ENCODE results near the gene ZFR2. TPM values are rescaled to one million over a fixed set of nuclear protein-coding genes. Genes with fewer than 3 reads are reported as not detected.

The ZFR2 gene
- polyA plus RNA-seq, 1 of the 3 experiments (the other 2 are of a cell fraction), result 0.44 TPM

DNA sequence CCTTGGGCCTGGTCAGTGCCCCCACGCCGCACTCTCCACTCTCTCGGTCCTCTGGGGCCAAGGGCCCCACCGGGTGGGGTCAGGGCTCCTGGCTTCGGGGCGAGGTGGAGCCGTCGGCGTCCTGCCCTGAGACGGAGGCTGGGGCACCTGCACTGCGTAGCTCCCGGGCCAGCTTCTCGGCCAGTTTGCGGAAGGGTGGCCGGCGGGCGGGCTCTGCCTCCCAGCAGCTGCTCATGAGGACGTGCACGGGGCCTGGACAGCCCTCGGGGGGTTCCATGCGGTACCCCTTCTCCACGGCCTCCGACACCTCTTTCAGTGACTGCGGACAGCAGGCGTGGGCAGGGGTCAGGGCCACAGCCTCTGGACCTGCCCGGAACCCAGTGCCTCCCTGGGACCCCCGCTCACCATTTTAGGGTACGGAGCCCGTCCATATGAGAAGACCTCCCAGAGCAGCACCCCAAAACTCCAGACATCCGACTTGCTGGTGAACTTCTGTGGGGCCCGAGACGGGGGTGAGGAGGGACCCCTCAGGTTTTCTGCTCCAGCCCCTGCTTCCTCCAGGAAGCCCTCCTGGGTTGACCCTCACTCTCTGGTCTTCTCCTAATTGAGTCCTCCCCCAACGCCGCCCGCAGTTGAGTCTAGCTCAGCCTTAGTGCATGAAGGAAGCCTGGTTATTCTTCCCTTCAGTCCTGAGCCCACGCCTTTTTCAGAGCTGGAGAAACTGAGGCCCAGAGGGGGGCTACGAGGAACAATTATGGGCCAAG is 90.6 kb downstream of the ZFR2 start:
- 25% methylated on average over 14 of the region's 37 CpGs for WGBS (ENCODE audit: low lambda C conversion rate)
- H3K9me2 ChIP-seq, result no peaks in the 10 kb centered on the region

DNA sequence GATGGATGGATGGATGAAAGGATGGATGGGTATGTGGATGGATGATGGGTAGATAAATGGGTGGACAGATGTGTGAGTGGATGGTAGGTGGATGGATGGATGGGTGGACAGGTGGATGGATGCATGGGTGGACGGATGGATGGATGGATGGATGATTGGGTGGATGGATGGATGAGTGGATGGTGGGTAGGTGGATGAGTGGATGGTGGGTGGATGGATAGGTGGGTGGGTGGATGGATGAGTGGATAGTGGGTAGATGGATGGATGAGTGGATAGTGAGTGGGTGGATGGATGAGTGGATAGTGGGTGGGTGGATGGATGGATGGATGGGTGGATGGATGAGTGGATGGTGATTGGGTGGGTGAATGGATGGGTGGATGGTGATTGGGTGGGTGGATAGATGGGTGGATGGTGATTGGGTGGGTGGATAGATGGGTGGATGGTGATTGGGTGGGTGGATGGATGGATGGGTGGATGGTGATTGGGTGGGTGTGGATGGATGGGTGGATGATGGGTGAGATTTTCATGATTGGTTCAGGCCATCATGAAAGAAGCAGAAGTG is 92.3 kb downstream of the ZFR2 start:
- WGBS (ENCODE audit: low lambda C conversion rate), result 66% methylated on average over 1 of the region's 1 CpG
- Histone ChIP-seq H4K20me1 (ENCODE audit: insufficient read depth) (no peaks in the 10 kb centered on the region), H3K9me2 (no peaks in the 10 kb centered on the region), H3K4me2 (no peak overlapping the region), H3K9me3 (0 out of 2 replicates have a peak, but pooled peaks cover 2% of the 10 kb centered on the region), H3K27me3 (ENCODE audit: insufficient read depth) (peaks cover 22% of the 10 kb centered on the region), H3K4me3 (ENCODE audit: low read depth in 2 of 2, low read length in 1 of 2) (no peak overlapping the region), H3K79me2 (ENCODE audit: insufficient read depth) (no peaks in the 10 kb centered on the region), H2AFZ (ENCODE audit: low read depth) (no peak overlapping the region), H3K27ac (ENCODE audit: low read depth in 2 of 2, low read length in 1 of 2) (no peak overlapping the region), H3K9ac (no peak overlapping the region), H3K36me3 (replicated peaks in 1 of 2; ENCODE audit: control insufficient read depth in 1 of 2, insufficient read depth in 2 of 2, low read length in 1 of 2) (no peaks in the 10 kb centered on the region), H3F3A (replicated peaks; ENCODE audit: insufficient read depth) (no peaks in the 10 kb centered on the region), H3K4me1 (ENCODE audit: control insufficient read depth in 1 of 2, insufficient read depth in 2 of 2, low read depth in 1 of 2, low read length in 1 of 2) (no peaks in the 10 kb centered on the region)
- no peak for DNase-seq
- CTCF ChIA-PET, result no interaction called here
- POLR2A ChIA-PET, result no interaction called here
- TF ChIP-seq RAD21 (IDR thresholded peaks at IDR 0.05; ENCODE audit: low read length) (no peak), NFIC (IDR thresholded peaks at IDR 0.05; ENCODE audit: borderline replicate concordance) (no peak), SIN3A (IDR thresholded peaks at IDR 0.05; ENCODE audit: borderline replicate concordance, low read depth, low read length) (no peak), RXRA (IDR thresholded peaks at IDR 0.05; ENCODE audit: borderline replicate concordance, low read depth) (no peak), ELF1 (IDR thresholded peaks at IDR 0.05) (no peak), GATA2 (CRISPR knock-in tag; IDR thresholded peaks at IDR 0.05) (no peak), RCOR1 (IDR thresholded peaks at IDR 0.05; ENCODE audit: low read length) (no peak), POLR2AphosphoS5 (IDR thresholded peaks at IDR 0.05; ENCODE audit: low read depth, low read length) (no peak), FOSL2 (IDR thresholded peaks at IDR 0.05; ENCODE audit: borderline replicate concordance, low read depth) (no peak), NRF1 (IDR thresholded peaks at IDR 0.05; ENCODE audit: low read depth, low read length) (no peak)
- TF ChIP-seq, protein P1, sequence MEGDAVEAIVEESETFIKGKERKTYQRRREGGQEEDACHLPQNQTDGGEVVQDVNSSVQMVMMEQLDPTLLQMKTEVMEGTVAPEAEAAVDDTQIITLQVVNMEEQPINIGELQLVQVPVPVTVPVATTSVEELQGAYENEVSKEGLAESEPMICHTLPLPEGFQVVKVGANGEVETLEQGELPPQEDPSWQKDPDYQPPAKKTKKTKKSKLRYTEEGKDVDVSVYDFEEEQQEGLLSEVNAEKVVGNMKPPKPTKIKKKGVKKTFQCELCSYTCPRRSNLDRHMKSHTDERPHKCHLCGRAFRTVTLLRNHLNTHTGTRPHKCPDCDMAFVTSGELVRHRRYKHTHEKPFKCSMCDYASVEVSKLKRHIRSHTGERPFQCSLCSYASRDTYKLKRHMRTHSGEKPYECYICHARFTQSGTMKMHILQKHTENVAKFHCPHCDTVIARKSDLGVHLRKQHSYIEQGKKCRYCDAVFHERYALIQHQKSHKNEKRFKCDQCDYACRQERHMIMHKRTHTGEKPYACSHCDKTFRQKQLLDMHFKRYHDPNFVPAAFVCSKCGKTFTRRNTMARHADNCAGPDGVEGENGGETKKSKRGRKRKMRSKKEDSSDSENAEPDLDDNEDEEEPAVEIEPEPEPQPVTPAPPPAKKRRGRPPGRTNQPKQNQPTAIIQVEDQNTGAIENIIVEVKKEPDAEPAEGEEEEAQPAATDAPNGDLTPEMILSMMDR (IDR thresholded peaks at IDR 0.05), result no peak
- TF ChIP-seq, protein P2, sequence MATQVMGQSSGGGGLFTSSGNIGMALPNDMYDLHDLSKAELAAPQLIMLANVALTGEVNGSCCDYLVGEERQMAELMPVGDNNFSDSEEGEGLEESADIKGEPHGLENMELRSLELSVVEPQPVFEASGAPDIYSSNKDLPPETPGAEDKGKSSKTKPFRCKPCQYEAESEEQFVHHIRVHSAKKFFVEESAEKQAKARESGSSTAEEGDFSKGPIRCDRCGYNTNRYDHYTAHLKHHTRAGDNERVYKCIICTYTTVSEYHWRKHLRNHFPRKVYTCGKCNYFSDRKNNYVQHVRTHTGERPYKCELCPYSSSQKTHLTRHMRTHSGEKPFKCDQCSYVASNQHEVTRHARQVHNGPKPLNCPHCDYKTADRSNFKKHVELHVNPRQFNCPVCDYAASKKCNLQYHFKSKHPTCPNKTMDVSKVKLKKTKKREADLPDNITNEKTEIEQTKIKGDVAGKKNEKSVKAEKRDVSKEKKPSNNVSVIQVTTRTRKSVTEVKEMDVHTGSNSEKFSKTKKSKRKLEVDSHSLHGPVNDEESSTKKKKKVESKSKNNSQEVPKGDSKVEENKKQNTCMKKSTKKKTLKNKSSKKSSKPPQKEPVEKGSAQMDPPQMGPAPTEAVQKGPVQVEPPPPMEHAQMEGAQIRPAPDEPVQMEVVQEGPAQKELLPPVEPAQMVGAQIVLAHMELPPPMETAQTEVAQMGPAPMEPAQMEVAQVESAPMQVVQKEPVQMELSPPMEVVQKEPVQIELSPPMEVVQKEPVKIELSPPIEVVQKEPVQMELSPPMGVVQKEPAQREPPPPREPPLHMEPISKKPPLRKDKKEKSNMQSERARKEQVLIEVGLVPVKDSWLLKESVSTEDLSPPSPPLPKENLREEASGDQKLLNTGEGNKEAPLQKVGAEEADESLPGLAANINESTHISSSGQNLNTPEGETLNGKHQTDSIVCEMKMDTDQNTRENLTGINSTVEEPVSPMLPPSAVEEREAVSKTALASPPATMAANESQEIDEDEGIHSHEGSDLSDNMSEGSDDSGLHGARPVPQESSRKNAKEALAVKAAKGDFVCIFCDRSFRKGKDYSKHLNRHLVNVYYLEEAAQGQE (IDR thresholded peaks at IDR 0.05; ENCODE audit: low read depth, low read length), result no peak

More for the DNA sequence above, 90.6 kb downstream of the ZFR2 start:
- no peak for DNase-seq
- H3K36me3 ChIP-seq (replicated peaks in 1 of 2; ENCODE audit: control insufficient read depth in 1 of 2, insufficient read depth in 2 of 2, low read length in 1 of 2), result no peaks in the 10 kb centered on the region
- H3K4me1 ChIP-seq (ENCODE audit: control insufficient read depth in 1 of 2, insufficient read depth in 2 of 2, low read depth in 1 of 2, low read length in 1 of 2), result no peaks in the 10 kb centered on the region
- TF ChIP-seq SMC3 (IDR thresholded peaks at IDR 0.05; ENCODE audit: low read depth, low read length) (no peak), EP300 (IDR thresholded peaks at IDR 0.05; ENCODE audit: borderline replicate concordance in 1 of 2, low read depth in 1 of 2, low read length in 1 of 2) (no peak), TEAD4 (IDR thresholded peaks at IDR 0.05; ENCODE audit: borderline replicate concordance, insufficient read depth) (no peak), EZH2phosphoT487 (IDR thresholded peaks at IDR 0.05; ENCODE audit: borderline replicate concordance, low read depth) (no peak), NRF1 (IDR thresholded peaks at IDR 0.05; ENCODE audit: low read depth, low read length) (no peak), POLR2AphosphoS5 (IDR thresholded peaks at IDR 0.05; ENCODE audit: low read depth, low read length) (no peak)
- TF ChIP-seq, protein P2 (IDR thresholded peaks at IDR 0.05; ENCODE audit: low read depth, low read length), result no peak
- H4K20me1 ChIP-seq (ENCODE audit: insufficient read depth), result no peaks in the 10 kb centered on the region
- ChIA-PET CTCF (interaction anchor here (1.3 to 1.7 kb wide), 2 partner anchors 8 to 16 kb away, joined by 3 to 8 read pairs; partner anchors contain the start of genes APBA3 and MRPL54), POLR2A (interaction anchor here (1.1 kb wide), 1 partner anchor 15 kb away, joined by 8 read pairs; no protein-coding TSS in a partner anchor)
- peaks cover 22% of the 10 kb centered on the region for H3K27me3 ChIP-seq (ENCODE audit: insufficient read depth)
- H2AFZ ChIP-seq (ENCODE audit: low read depth), result no peak overlapping the region
- H3F3A ChIP-seq (replicated peaks; ENCODE audit: insufficient read depth), result no peaks in the 10 kb centered on the region
- no peaks in the 10 kb centered on the region for H3K79me2 ChIP-seq (ENCODE audit: insufficient read depth)
- peaks cover 9% of the 10 kb centered on the region for H3K9me3 ChIP-seq
- no peak overlapping the region for H3K27ac ChIP-seq (ENCODE audit: low read depth in 2 of 2, low read length in 1 of 2)
- no peak overlapping the region for H3K9ac ChIP-seq
- H3K4me3 ChIP-seq (ENCODE audit: low read depth in 2 of 2, low read length in 1 of 2), result no peak overlapping the region
- no peak overlapping the region for H3K4me2 ChIP-seq
